HepG2 (cell line): ENCODE measurements around the gene RARG. TPM values are rescaled to one million over a fixed set of nuclear protein-coding genes. Genes with fewer than 3 reads are reported as not detected.
A peak's percentile ranks its signal among the peaks of the same experiment; 100 is the strongest.

Source experiments
- AGO2 ChIP-seq: fragments of 200-400 bp; formaldehyde crosslinking; optimal IDR thresholded peaks from 2 replicates; pipeline ENCODE3; 2017; ENCODE audit warnings: mild to moderate bottlenecking, low read depth, low read length, moderate library complexity
- CREB3 ChIP-seq: sonication (generic); formaldehyde crosslinking; IDR thresholded peaks from 2 replicates; pipeline ENCODE4 v1.5.0; 2020; ENCODE audit warnings: missing genetic modification reagents
- CTCF ChIP-seq: sonication (generic); formaldehyde crosslinking; IDR thresholded peaks from 2 replicates; pipeline ENCODE4 v1.5.0; 2020; ENCODE audit warnings: mild to moderate bottlenecking, missing genetic modification reagents, moderate library complexity
- EEA1 ChIP-seq: sonication (generic); formaldehyde crosslinking; IDR thresholded peaks from 2 replicates; pipeline ENCODE4 v1.5.1; 2020; ENCODE audit warnings: mild to moderate bottlenecking, missing genetic modification reagents, borderline replicate concordance
- FOXK1 ChIP-seq: sonication (generic); formaldehyde crosslinking; IDR thresholded peaks from 2 replicates; pipeline ENCODE4 v1.4.0; 2020; ENCODE audit warnings: low read depth, missing genetic modification reagents, borderline replicate concordance
- HMGXB4 ChIP-seq, 2 experiments: sonication (generic) in 1 of 2; formaldehyde crosslinking in 1 of 2; IDR thresholded peaks; 2 replicates each; pipeline versions ENCODE4 v1.4.0 to v1.6.1; 2018 to 2020; ENCODE audit warnings: missing genetic modification reagents in 2 of 2, borderline replicate concordance in 1 of 2, low read depth in 1 of 2, mild to moderate bottlenecking in 1 of 2, missing biosample characterization in 1 of 2
- HNRNPK ChIP-seq: fragments of 200-400 bp; formaldehyde crosslinking; IDR thresholded peaks from 2 replicates; pipeline ENCODE4 v1.6.1; 2018; ENCODE audit warnings: low read length, low read depth, moderate library complexity, mild to moderate bottlenecking; ENCODE audit not compliant: poor library complexity, severe bottlenecking
- ISX ChIP-seq: sonication (generic); formaldehyde crosslinking; conservative IDR thresholded peaks from 2 replicates; pipeline ENCODE4 v1.5.0; 2020; ENCODE audit warnings: missing genetic modification reagents
- KDM2A ChIP-seq: sonication (generic); formaldehyde crosslinking; IDR thresholded peaks from 2 replicates; pipeline ENCODE4 v1.4.0; 2020; ENCODE audit warnings: low read depth, missing genetic modification reagents, borderline replicate concordance
- MTERF4 ChIP-seq: sonication (generic); formaldehyde crosslinking; IDR thresholded peaks from 2 replicates; pipeline ENCODE4 v1.8.0; 2023; ENCODE audit warnings: mild to moderate bottlenecking, missing genetic modification reagents
- SALL2 ChIP-seq: sonication (generic); formaldehyde crosslinking; IDR thresholded peaks from 2 replicates; pipeline ENCODE4 v1.8.1; 2023; ENCODE audit warnings: mild to moderate bottlenecking, missing genetic modification reagents, inconsistent platforms
- SRSF4 ChIP-seq: fragments of 200-400 bp; formaldehyde crosslinking; IDR thresholded peaks from one replicate; pipeline ENCODE4 v1.6.1; 2018; ENCODE audit warnings: mild to moderate bottlenecking, low read depth, low read length, moderate library complexity; ENCODE audit not compliant: poor library complexity, severe bottlenecking
- TFDP1 ChIP-seq: IDR thresholded peaks from 2 replicates; pipeline ENCODE4 v1.6.1; 2016; ENCODE audit warnings: missing compliant biosample characterization, missing genetic modification reagents, borderline replicate concordance
- ZNF180 ChIP-seq: sonication (generic); formaldehyde crosslinking; IDR thresholded peaks from 2 replicates; pipeline ENCODE4 v1.4.0; 2020; ENCODE audit warnings: low read depth, missing genetic modification reagents, borderline replicate concordance
- ZNF503 ChIP-seq: sonication (generic); formaldehyde crosslinking; IDR thresholded peaks from 2 replicates; pipeline ENCODE4 v1.4.0; 2020; ENCODE audit warnings: missing genetic modification reagents
- ZNF660 ChIP-seq: sonication (generic); formaldehyde crosslinking; IDR thresholded peaks from 2 replicates; pipeline ENCODE4 v1.5.1; 2020; ENCODE audit warnings: mild to moderate bottlenecking, low read depth, missing genetic modification reagents, borderline replicate concordance
- ZSCAN21 ChIP-seq: sonication (generic); formaldehyde crosslinking; IDR thresholded peaks from 2 replicates; pipeline ENCODE4 v1.8.0; 2022; ENCODE audit warnings: mild to moderate bottlenecking, missing genetic modification reagents, moderate library complexity, borderline replicate concordance
- polyA plus RNA-seq, 8 experiments: library from polyadenylated mRNA; depleted of rRNA in 3 of 8; stranded (reverse) in 7 of 8; unstranded in 1 of 8; fragments of >200 nt; fragmentation: Illumina TruSeq in 4 of 8; extraction: Trizol in 4 of 8; gene quantifications; 2 replicates each; pipeline versions ENCODE4 v1.2.1 to v1.2.3, GENCODE V29; 2011 to 2016; ENCODE audit warnings: low read depth in 4 of 8, missing spikeins in 1 of 8, mixed read lengths in 1 of 8; ENCODE audit not compliant: insufficient read depth in 1 of 8
- total RNA-seq, 5 experiments: library from RNA; depleted of rRNA; stranded (reverse); fragments of >200 nt; fragmentation: Illumina TruSeq; extraction: Trizol; gene quantifications; 2 replicates each; pipeline ENCODE4 v1.2.3, GENCODE V29; 2016; ENCODE audit warnings: low read depth in 1 of 5

The RARG gene
- total and polyA plus RNA-seq, 2 of the 13 experiments (the other 11 are each of a cell fraction or from before 2014, with no cell fraction given): 0.77 to 1.5 TPM

GRCh38 chr12:53180931-53181645, 50.9 kb downstream of the RARG start (continued):
- TF ChIP-seq ZSCAN21 (peak; percentile 71; the same call in 1 of the 2 replicates), ZNF180 (CRISPR knock-in tag) (no peak), SALL2 (peak; percentile 39; the same call in 1 of the 2 replicates), TFDP1 (CRISPR knock-in tag) (no peak; the same call in 1 of the 2 replicates), CTCF (CRISPR knock-in tag) (no peak; the same call in 1 of the 2 replicates), HNRNPK (peak; percentile 97), FOXK1 (CRISPR knock-in tag) (no peak), SRSF4 (no peak), CREB3 (CRISPR knock-in tag) (no peak), KDM2A (peak; percentile 37), MTERF4 (CRISPR knock-in tag) (no peak), AGO2 (no peak), ZNF660 (no peak), ZNF503 (CRISPR knock-in tag) (no peak), ISX (CRISPR knock-in tag) (no peak), EEA1 (CRISPR knock-in tag) (no peak; the same call in 1 of the 2 replicates), HMGXB4 (CRISPR knock-in tag; IDR thresholded peaks at IDR 0.05; ENCODE audit: borderline replicate concordance in 1 of 2, low read depth in 1 of 2) (peak; percentile 10 to 40; a peak in 2 of 4 replicates)
